ENCODE measurements around the gene OR10H4. TPM values are rescaled to one million over a fixed set of nuclear protein-coding genes. Genes with fewer than 3 reads are reported as not detected.
"Not testable (repeated sequence)": the region's sequence is repeated elsewhere in the genome, so short reads cannot be mapped to it uniquely, and the experiment has no call there.

The OR10H4 gene
- not detected for polyA plus RNA-seq (2013, experiment 1 of 2)
- not detected for polyA plus RNA-seq (2013, experiment 2 of 2)

GRCh38 chr19:15948223-15949058 lies at the start of gene OR10H4:
Gene OR10H4, plus strand, starts transcription at chr19:15949008. Its CDS starts 0 bp downstream, at chr19:15949008.
- no peak within 1 kb of the TSS for H4K8ac ChIP-seq (ENCODE audit: low read depth, low read length)
- no peaks in the 10 kb centered on the region for H3K4me1 ChIP-seq (ENCODE audit: control insufficient read depth, low read depth, low read length)
- H3K27ac ChIP-seq (ENCODE audit: low read depth, low read length): no peak within 1 kb of the TSS
- no peak within 1 kb of the TSS for H3K9ac ChIP-seq (ENCODE audit: low read length)
- H2BK15ac ChIP-seq (replicated peaks; ENCODE audit: low read depth): no peak within 1 kb of the TSS
- no peak within 1 kb of the TSS for H2BK120ac ChIP-seq (ENCODE audit: low read depth, low read length)
- no peak within 1 kb of the TSS for H3K4me3 ChIP-seq (ENCODE audit: low read length)
- H4K5ac ChIP-seq (ENCODE audit: low read length): no peak within 1 kb of the TSS
- H2BK5ac ChIP-seq (ENCODE audit: low read length): no peak within 1 kb of the TSS
- H3K56ac ChIP-seq (ENCODE audit: low read length): no peak within 1 kb of the TSS
- H3K4me2 ChIP-seq (ENCODE audit: low read length): no peak within 1 kb of the TSS
- no peak within 1 kb of the TSS for H3K23ac ChIP-seq (ENCODE audit: low read length)
- H3K36me3 ChIP-seq (ENCODE audit: control insufficient read depth, insufficient read depth, low read length): no peaks in the 10 kb centered on the region
- H3K18ac ChIP-seq (ENCODE audit: low read length): no peak within 1 kb of the TSS
- no peak within 1 kb of the TSS for H3K4ac ChIP-seq (ENCODE audit: low read depth, low read length)
- DNase-seq: no peak
- H3K79me2 ChIP-seq (ENCODE audit: control insufficient read depth, insufficient read depth, low read length): no peaks in the 10 kb centered on the region
- H3K79me1 ChIP-seq (ENCODE audit: low read length): no peaks in the 10 kb centered on the region
- no peaks in the 10 kb centered on the region for H3K27me3 ChIP-seq (ENCODE audit: insufficient read depth, low read length, poor library complexity)
- no peak within 1 kb of the TSS for H2AK5ac ChIP-seq (ENCODE audit: low read length)

GRCh38 chr19:15899561-15899960 lies 49.2 kb upstream of the OR10H4 start:
- WGBS (ENCODE audit: extremely low coverage, insufficient coverage, low lambda C conversion rate): no CpG with 5 or more reads among the region's 30 CpGs
- H3K4ac ChIP-seq (ENCODE audit: low read depth, low read length): not testable (repeated sequence)

GRCh38 chr19:15900032-15900431 lies 48.8 kb upstream of the OR10H4 start:
- H3K27ac ChIP-seq (ENCODE audit: low read depth, low read length); H3K27me3 ChIP-seq (ENCODE audit: insufficient read depth, low read length, poor library complexity); H3K9ac ChIP-seq (ENCODE audit: low read length); H3K23ac ChIP-seq (ENCODE audit: low read length); H3K79me2 ChIP-seq (ENCODE audit: control insufficient read depth, insufficient read depth, low read length); H3K4me2 ChIP-seq (ENCODE audit: low read length); H3K56ac ChIP-seq (ENCODE audit: low read length); H2AK5ac ChIP-seq (ENCODE audit: low read length); H4K5ac ChIP-seq (ENCODE audit: low read length); H3K18ac ChIP-seq (ENCODE audit: low read length); H2BK5ac ChIP-seq (ENCODE audit: low read length); H3K79me1 ChIP-seq (ENCODE audit: low read length); DNase-seq; H2BK15ac ChIP-seq (replicated peaks; ENCODE audit: low read depth); H4K8ac ChIP-seq (ENCODE audit: low read depth, low read length); H3K4me3 ChIP-seq (ENCODE audit: low read length); H2BK120ac ChIP-seq (ENCODE audit: low read depth, low read length); H3K36me3 ChIP-seq (ENCODE audit: control insufficient read depth, insufficient read depth, low read length); H3K4ac ChIP-seq (ENCODE audit: low read depth, low read length); H3K4me1 ChIP-seq (ENCODE audit: control insufficient read depth, low read depth, low read length): not testable (repeated sequence)
- no CpG with 5 or more reads among the region's 15 CpGs for WGBS (ENCODE audit: extremely low coverage, insufficient coverage, low lambda C conversion rate)

More at GRCh38 chr19:15899561-15899960, 49.2 kb upstream of the OR10H4 start:
- not testable (repeated sequence) for H3K9ac ChIP-seq (ENCODE audit: low read length); DNase-seq; H3K4me2 ChIP-seq (ENCODE audit: low read length); H3K36me3 ChIP-seq (ENCODE audit: control insufficient read depth, insufficient read depth, low read length); H3K4me1 ChIP-seq (ENCODE audit: control insufficient read depth, low read depth, low read length); H3K27ac ChIP-seq (ENCODE audit: low read depth, low read length); H3K18ac ChIP-seq (ENCODE audit: low read length); H3K79me1 ChIP-seq (ENCODE audit: low read length); H3K56ac ChIP-seq (ENCODE audit: low read length); H3K23ac ChIP-seq (ENCODE audit: low read length); H4K8ac ChIP-seq (ENCODE audit: low read depth, low read length); H2BK15ac ChIP-seq (replicated peaks; ENCODE audit: low read depth); H3K4me3 ChIP-seq (ENCODE audit: low read length); H2BK5ac ChIP-seq (ENCODE audit: low read length); H2AK5ac ChIP-seq (ENCODE audit: low read length); H3K79me2 ChIP-seq (ENCODE audit: control insufficient read depth, insufficient read depth, low read length); H4K5ac ChIP-seq (ENCODE audit: low read length); H3K27me3 ChIP-seq (ENCODE audit: insufficient read depth, low read length, poor library complexity); H2BK120ac ChIP-seq (ENCODE audit: low read depth, low read length)

GRCh38 chr19:15900504-15900903 lies 48.3 kb upstream of the OR10H4 start:
- Histone ChIP-seq H3K79me2 (ENCODE audit: control insufficient read depth, insufficient read depth, low read length) (no peaks in the 10 kb centered on the region), H3K27ac (ENCODE audit: low read depth, low read length) (no peak overlapping the region), H2BK5ac (ENCODE audit: low read length) (no peak overlapping the region), H3K18ac (ENCODE audit: low read length) (no peak overlapping the region), H3K4me1 (ENCODE audit: control insufficient read depth, low read depth, low read length) (no peaks in the 10 kb centered on the region), H3K4me2 (ENCODE audit: low read length) (no peak overlapping the region), H2BK15ac (replicated peaks; ENCODE audit: low read depth) (no peak overlapping the region), H3K36me3 (ENCODE audit: control insufficient read depth, insufficient read depth, low read length) (no peaks in the 10 kb centered on the region), H2AK5ac (ENCODE audit: low read length) (no peak overlapping the region), H3K27me3 (ENCODE audit: insufficient read depth, low read length, poor library complexity) (no peaks in the 10 kb centered on the region), H4K8ac (ENCODE audit: low read depth, low read length) (no peak overlapping the region), H3K23ac (ENCODE audit: low read length) (no peak overlapping the region), H3K56ac (ENCODE audit: low read length) (no peak overlapping the region), H4K5ac (ENCODE audit: low read length) (no peak overlapping the region), H3K79me1 (ENCODE audit: low read length) (no peaks in the 10 kb centered on the region), H3K4me3 (ENCODE audit: low read length) (no peak overlapping the region), H3K4ac (ENCODE audit: low read depth, low read length) (no peak overlapping the region), H3K9ac (ENCODE audit: low read length) (no peak overlapping the region), H2BK120ac (ENCODE audit: low read depth, low read length) (no peak overlapping the region)
- no peak for DNase-seq
- no CpG with 5 or more reads among the region's 11 CpGs for WGBS (ENCODE audit: extremely low coverage, insufficient coverage, low lambda C conversion rate)

- no peaks in the 10 kb centered on the region for H3K36me3 ChIP-seq (ENCODE audit: control insufficient read depth, insufficient read depth, low read length)
- WGBS (ENCODE audit: extremely low coverage, insufficient coverage, low lambda C conversion rate): no CpG with 5 or more reads among the region's 11 CpGs
These were observed 46.6 kb upstream of the OR10H4 start for GRCh38 chr19:15902254-15902653.

GRCh38 chr19:15902898-15903297 lies 45.9 kb upstream of the OR10H4 start:
- not testable (repeated sequence) for H3K4me2 ChIP-seq (ENCODE audit: low read length); H3K27ac ChIP-seq (ENCODE audit: low read depth, low read length); H4K8ac ChIP-seq (ENCODE audit: low read depth, low read length); H2BK5ac ChIP-seq (ENCODE audit: low read length); H3K56ac ChIP-seq (ENCODE audit: low read length); H3K23ac ChIP-seq (ENCODE audit: low read length); DNase-seq; H3K4ac ChIP-seq (ENCODE audit: low read depth, low read length); H4K5ac ChIP-seq (ENCODE audit: low read length); H2BK120ac ChIP-seq (ENCODE audit: low read depth, low read length); H3K36me3 ChIP-seq (ENCODE audit: control insufficient read depth, insufficient read depth, low read length); H3K18ac ChIP-seq (ENCODE audit: low read length); H3K27me3 ChIP-seq (ENCODE audit: insufficient read depth, low read length, poor library complexity); H3K4me1 ChIP-seq (ENCODE audit: control insufficient read depth, low read depth, low read length); H3K79me2 ChIP-seq (ENCODE audit: control insufficient read depth, insufficient read depth, low read length); H3K9ac ChIP-seq (ENCODE audit: low read length); H3K4me3 ChIP-seq (ENCODE audit: low read length); H2AK5ac ChIP-seq (ENCODE audit: low read length); H2BK15ac ChIP-seq (replicated peaks; ENCODE audit: low read depth); H3K79me1 ChIP-seq (ENCODE audit: low read length)
- no CpG with 5 or more reads among the region's 29 CpGs for WGBS (ENCODE audit: extremely low coverage, insufficient coverage, low lambda C conversion rate)

More at GRCh38 chr19:15902254-15902653, 46.6 kb upstream of the OR10H4 start:
- Histone ChIP-seq H3K27me3 (ENCODE audit: insufficient read depth, low read length, poor library complexity) (no peaks in the 10 kb centered on the region), H4K5ac (ENCODE audit: low read length) (no peak overlapping the region), H3K56ac (ENCODE audit: low read length) (no peak overlapping the region), H2AK5ac (ENCODE audit: low read length) (no peak overlapping the region), H3K4me2 (ENCODE audit: low read length) (no peak overlapping the region), H3K18ac (ENCODE audit: low read length) (no peak overlapping the region), H3K9ac (ENCODE audit: low read length) (no peak overlapping the region), H3K4me1 (ENCODE audit: control insufficient read depth, low read depth, low read length) (no peaks in the 10 kb centered on the region), H2BK120ac (ENCODE audit: low read depth, low read length) (no peak overlapping the region), H3K79me2 (ENCODE audit: control insufficient read depth, insufficient read depth, low read length) (no peaks in the 10 kb centered on the region), H3K79me1 (ENCODE audit: low read length) (no peaks in the 10 kb centered on the region), H4K8ac (ENCODE audit: low read depth, low read length) (no peak overlapping the region), H2BK15ac (replicated peaks; ENCODE audit: low read depth) (no peak overlapping the region), H3K23ac (ENCODE audit: low read length) (no peak overlapping the region), H3K4me3 (ENCODE audit: low read length) (no peak overlapping the region), H3K4ac (ENCODE audit: low read depth, low read length) (no peak overlapping the region), H2BK5ac (ENCODE audit: low read length) (no peak overlapping the region), H3K27ac (ENCODE audit: low read depth, low read length) (no peak overlapping the region)
- no peak for DNase-seq
